Measurements from ENCODE around the gene ATG14.

GRCh38 chr14:55381561-55381960, 30.1 kb downstream of the ATG14 start:
- TF ChIP-seq CTCF (IDR thresholded peaks at IDR 0.05; ENCODE audit: low read depth, low read length) (no peak), POLR2A (IDR thresholded peaks at IDR 0.05; ENCODE audit: extremely low read depth, insufficient read length) (no peak), MYC (IDR thresholded peaks at IDR 0.05; ENCODE audit: low read depth, low read length) (no peak)

All from NB4 (cell line).